SK-N-SH treated with all-trans-retinoic acid at 6 μM for 48 hours (cell line): ENCODE results near the gene ST3GAL5.

Source experiments
- OSR1 ChIP-seq: fragments of 250-450 bp; sonication (Bioruptor Pico); IDR thresholded peaks from 2 replicates; pipeline ENCODE4 v1.8.0; 2022; ENCODE audit warnings: moderate library complexity, mild to moderate bottlenecking, inconsistent platforms
- PPARA ChIP-seq: fragments of 250-450 bp; sonication (Bioruptor Pico); IDR thresholded peaks from 2 replicates; pipeline ENCODE4 v1.5.0; 2020; ENCODE audit warnings: mild to moderate bottlenecking, borderline replicate concordance

DNA sequence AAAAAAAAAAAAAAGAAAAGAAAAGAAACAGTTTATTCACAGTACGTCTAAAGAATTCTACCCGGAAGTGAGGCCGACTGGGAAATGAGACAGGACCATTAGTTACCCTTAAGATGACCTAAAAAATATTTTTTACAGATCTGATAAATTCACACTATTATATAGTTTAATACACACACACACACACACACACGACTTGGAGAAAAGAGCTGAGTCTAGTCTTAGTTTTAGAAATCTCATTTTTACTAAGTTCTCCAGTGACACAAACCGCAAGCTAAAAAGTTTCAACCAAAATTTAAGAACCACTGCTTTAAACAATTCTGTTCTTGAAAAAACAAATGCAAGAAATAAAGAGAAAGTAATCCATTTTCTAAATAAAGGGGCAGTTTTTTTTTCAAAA is 27.1 kb downstream of the ST3GAL5 start:
- TF ChIP-seq OSR1 (CRISPR knock-in tag) (no peak), PPARA (no peak)
